ENCODE data around the gene ARL4C.

DNA sequence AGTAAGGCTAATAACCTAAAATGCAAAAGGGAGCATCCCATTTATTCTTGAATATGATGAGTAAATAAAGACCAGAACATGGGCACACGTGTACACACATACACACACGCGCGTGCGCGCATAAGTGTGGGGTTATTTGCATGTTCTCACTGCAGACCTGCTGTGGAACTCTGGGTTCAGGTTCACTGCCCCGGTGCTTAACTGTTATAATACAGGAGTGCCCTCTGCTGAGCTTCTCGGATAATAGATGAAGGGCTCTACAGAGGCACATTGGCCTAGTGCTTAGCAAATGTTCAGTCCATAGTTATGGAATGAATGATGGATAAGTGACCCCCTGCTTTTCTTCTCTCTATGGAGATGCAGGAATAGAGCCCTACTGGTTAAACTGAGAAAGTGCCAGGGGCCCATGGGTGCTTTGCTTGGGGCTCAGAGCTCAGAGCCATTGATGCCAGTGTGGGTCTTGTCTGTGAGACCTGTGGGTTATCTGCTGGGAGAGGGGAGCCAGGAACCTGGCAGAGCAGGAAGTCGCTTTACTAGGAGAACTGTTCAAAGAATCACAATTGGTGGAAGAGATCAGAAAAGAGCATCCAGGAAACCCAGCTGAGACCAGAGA lies 3.6 kb upstream of the ARL4C start:
- TF ChIP-seq POLR2AphosphoS5 (IDR thresholded peaks at IDR 0.05; ENCODE audit: borderline replicate concordance, low read depth, low read length): no peak
- TF ChIP-seq EZH2 (IDR thresholded peaks at IDR 0.05): no peak
